ENCODE measurements around the gene ZNF860. TPM values are rescaled to one million over a fixed set of nuclear protein-coding genes. Genes with fewer than 3 reads are reported as not detected.

ZNF860 gene
- total and polyA plus RNA-seq, 2 donors (not counting 3 experiments of a cell fraction or from before 2014, with no cell fraction given), result 0.19 to 0.73 TPM

- CTCF ChIA-PET, result no interaction called here
- Histone ChIP-seq H3K4me2 (ENCODE audit: insufficient read depth, low read length) (no peak overlapping the region), H3K27me3 (ENCODE audit: control insufficient read depth in 2 of 2, insufficient read depth in 2 of 2, low read length in 2 of 2) (no peaks in the 10 kb centered on the region), H3K27ac (ENCODE audit: insufficient read depth, low read depth, low read length) (no peak overlapping the region), H3K79me2 (ENCODE audit: control insufficient read depth, insufficient read depth, low read length) (peaks cover 13% of the 10 kb centered on the region), H3K36me3 (ENCODE audit: control insufficient read depth in 2 of 2, extremely low read depth in 1 of 2, insufficient read depth in 2 of 2, low read length in 2 of 2) (no peaks in the 10 kb centered on the region), H4K20me1 (replicated peaks; ENCODE audit: control insufficient read depth, extremely low read depth, insufficient read depth, low read length) (no peaks in the 10 kb centered on the region), H3K9me3 (replicated peaks; ENCODE audit: control insufficient read depth, insufficient read depth, low read length) (no peaks in the 10 kb centered on the region), H3K4me1 (ENCODE audit: control insufficient read depth, extremely low read depth, insufficient read depth, low read length) (peaks cover 5% of the 10 kb centered on the region), H3K4me3 (replicated peaks in 1 of 3; ENCODE audit: insufficient read depth in 1 of 3, low read depth in 1 of 3, low read length in 3 of 3) (no peak overlapping the region), H3K9ac (replicated peaks; ENCODE audit: extremely low read depth, insufficient read depth, low read length) (no peak overlapping the region), H3K9me1 (replicated peaks; ENCODE audit: control insufficient read depth, extremely low read depth, insufficient read depth, low read length) (no peaks in the 10 kb centered on the region), H2AFZ (ENCODE audit: low read depth, low read length) (no peak overlapping the region)
- no peak for TF ChIP-seq JUN (IDR thresholded peaks at IDR 0.05; ENCODE audit: borderline replicate concordance, insufficient read depth, insufficient read length, low read depth)
- no peak for TF ChIP-seq CTCF (IDR thresholded peaks at IDR 0.05; ENCODE audit: extremely low read depth in 1 of 2, insufficient read depth in 1 of 2, low read depth in 1 of 2, low read length in 2 of 2)
- TF ChIP-seq FOS (IDR thresholded peaks at IDR 0.05; ENCODE audit: borderline replicate concordance, insufficient read depth, low read length), result no peak
- no peak for TF ChIP-seq EZH2 (IDR thresholded peaks at IDR 0.05; ENCODE audit: borderline replicate concordance, low read depth, low read length, severe bottlenecking)
- TF ChIP-seq MYC (IDR thresholded peaks at IDR 0.05; ENCODE audit: low read depth, low read length), result no peak
- TF ChIP-seq POLR2AphosphoS5 (IDR thresholded peaks at IDR 0.05; ENCODE audit: insufficient read depth, low read depth, low read length), result no peak
- no peak for TF ChIP-seq MAX (IDR thresholded peaks at IDR 0.05; ENCODE audit: insufficient read depth, insufficient read length)
- no peak for TF ChIP-seq GATA2 (IDR thresholded peaks at IDR 0.05; ENCODE audit: insufficient read depth, insufficient read length, low read depth, low read length)
- no peak for TF ChIP-seq POLR2A (IDR thresholded peaks at IDR 0.05; ENCODE audit: low read depth, low read length)
- FAIRE-seq (no peak), DNase-seq (ENCODE audit: low read depth, low spot score) (no peak)
- POLR2A ChIA-PET, result no interaction called here
- dilution Hi-C loops (cut with MboI; ENCODE audit: extremely low pct_ligation_motif_present, low sequenced_read_pairs) (no loop called here), intact Hi-C loops (cut with micrococcal nuclease) (no loop called here)
- no TSS peak for BruUV-seq (replicated peaks)
These were observed 38.5 kb upstream of the ZNF860 start for GRCh38 chr3:31943041-31943440.

Data from endothelial cell of umbilical vein (primary cell).